COLO668 (cell line): ENCODE results near the gene ELMOD3.
"Not testable (repeated sequence)": the region's sequence is repeated elsewhere in the genome, so short reads cannot be mapped to it uniquely, and the experiment has no call there.

Experiments used
- DNase-seq: peaks from one replicate; lab custom pipeline; 2025; ENCODE audit not compliant: unreplicated experiment; lab: John Stamatoyannopoulos, UW

The ELMOD3 gene

GRCh38 chr2:85400541-85401463, 46.2 kb downstream of the ELMOD3 start:
- no peak for DNase-seq

- no peak for DNase-seq
Measured at GRCh38 chr2:85401464-85401805, 46.9 kb downstream of the ELMOD3 start.

GRCh38 chr2:85401844-85402243, 47.3 kb downstream of the ELMOD3 start:
- no peak for DNase-seq

- no peak for DNase-seq
Measured at GRCh38 chr2:85405201-85406059, 50.9 kb downstream of the ELMOD3 start.

GRCh38 chr2:85409845-85410583, 55.4 kb downstream of the ELMOD3 start, which contains the start of gene CAPG:
Gene CAPG (minus strand): TSS chr2:85410366. CDS start chr2:85402145, 8,221 bp downstream.
- DNase-seq, result no peak

GRCh38 chr2:85410584-85411404, 56.2 kb downstream of the ELMOD3 start:
- no peak for DNase-seq

- no peak for DNase-seq
Measured at GRCh38 chr2:85411405-85411748, 56.8 kb downstream of the ELMOD3 start.

GRCh38 chr2:85413592-85414420, 59.2 kb downstream of the ELMOD3 start:
- DNase-seq, result no peak

- DNase-seq, result not testable (repeated sequence)
Measured at GRCh38 chr2:85414421-85414759, 59.8 kb downstream of the ELMOD3 start.

GRCh38 chr2:85414761-85415553, 60.4 kb downstream of the ELMOD3 start:
- DNase-seq, result no peak

GRCh38 chr2:85415980-85416650, 61.5 kb downstream of the ELMOD3 start:
- no peak for DNase-seq

- peak; percentile 87 for DNase-seq
Measured at GRCh38 chr2:85418132-85419008, 63.8 kb downstream of the ELMOD3 start, which contains the start of gene SH2D6. Gene SH2D6 (plus strand): TSS chr2:85418714. CDS start chr2:85429466, 10,752 bp downstream.

- DNase-seq, result no peak
Measured at GRCh38 chr2:85419009-85419675, 64.6 kb downstream of the ELMOD3 start.

- DNase-seq, result peak; percentile 87
Measured at GRCh38 chr2:85420536-85421259, 66.1 kb downstream of the ELMOD3 start.

GRCh38 chr2:85421260-85422071, 66.9 kb downstream of the ELMOD3 start:
- peak; percentile 63 for DNase-seq
